AG09319 (cell line): ENCODE data around the gene HPS1.

Experiments
- DNase-seq: peaks from one replicate; pipeline ENCODE4 v3.0.0-alpha.2; 2010; ENCODE audit warnings: low read depth; ENCODE audit errors: extremely low read depth
- CTCF ChIP-seq: IDR thresholded peaks from 2 replicates; pipeline ENCODE4 v1.5.1; 2011; ENCODE audit warnings: low read depth, mild to moderate bottlenecking, inconsistent platforms, low read length, moderate library complexity

Gene HPS1

DNA sequence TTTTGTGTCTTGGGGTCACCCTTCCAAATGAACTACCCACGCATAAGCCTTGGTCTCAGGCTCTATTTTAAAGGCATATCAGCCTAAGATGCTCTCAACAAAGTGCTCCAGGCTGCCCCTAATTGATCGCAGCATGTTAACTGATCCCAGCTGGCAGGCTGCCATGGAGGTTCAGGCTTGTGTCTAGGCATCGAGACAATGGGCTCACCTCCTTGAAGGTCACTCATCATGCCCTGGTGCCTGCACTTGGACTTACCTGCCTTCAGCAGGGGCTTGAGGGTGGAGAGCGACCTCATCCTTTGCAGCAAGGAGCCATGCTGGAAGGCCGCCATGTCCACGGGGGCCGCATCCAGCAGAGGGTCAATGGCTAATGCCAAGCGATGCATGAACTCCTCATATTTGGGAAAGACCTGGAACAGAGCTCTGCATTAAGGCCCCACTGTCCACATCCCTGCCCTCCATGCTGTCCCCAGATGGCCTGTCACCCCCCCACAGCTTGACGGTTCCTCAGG is 49.6 kb downstream of the HPS1 start:
- no peak for TF ChIP-seq CTCF
- no peak for DNase-seq

- DNase-seq: no peak
- TF ChIP-seq CTCF: no peak
Measured at GRCh38 chr10:98396096-98397063, 50.4 kb downstream of the HPS1 start.

GRCh38 chr10:98394851-98395440 is 51.8 kb downstream of the HPS1 start:
- no peak for TF ChIP-seq CTCF
- no peak for DNase-seq

GRCh38 chr10:98391578-98391991 is 55.1 kb downstream of the HPS1 start:
- DNase-seq: no peak
- TF ChIP-seq CTCF: no peak

DNA sequence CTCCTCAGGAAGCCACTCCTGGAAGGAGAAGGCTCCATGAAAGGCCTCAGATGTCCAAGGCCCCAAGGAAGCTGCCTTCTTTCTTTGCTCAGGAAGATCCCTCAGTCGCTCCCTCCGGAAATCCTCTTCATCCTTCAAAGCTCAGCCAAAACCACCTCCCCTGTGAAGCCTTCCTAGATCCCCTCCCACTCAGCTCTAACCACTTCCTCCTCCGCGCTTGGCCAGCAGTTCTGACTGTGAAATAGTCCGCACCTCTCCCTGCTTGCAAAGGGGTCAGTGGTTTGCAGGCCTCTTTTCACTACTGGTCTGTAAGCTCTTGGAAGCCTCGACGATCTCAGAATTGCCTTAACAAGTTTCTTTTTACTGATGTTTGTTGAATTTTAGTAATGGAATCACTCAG is 55.7 kb downstream of the HPS1 start:
- DNase-seq: no peak
- no peak for TF ChIP-seq CTCF

DNA sequence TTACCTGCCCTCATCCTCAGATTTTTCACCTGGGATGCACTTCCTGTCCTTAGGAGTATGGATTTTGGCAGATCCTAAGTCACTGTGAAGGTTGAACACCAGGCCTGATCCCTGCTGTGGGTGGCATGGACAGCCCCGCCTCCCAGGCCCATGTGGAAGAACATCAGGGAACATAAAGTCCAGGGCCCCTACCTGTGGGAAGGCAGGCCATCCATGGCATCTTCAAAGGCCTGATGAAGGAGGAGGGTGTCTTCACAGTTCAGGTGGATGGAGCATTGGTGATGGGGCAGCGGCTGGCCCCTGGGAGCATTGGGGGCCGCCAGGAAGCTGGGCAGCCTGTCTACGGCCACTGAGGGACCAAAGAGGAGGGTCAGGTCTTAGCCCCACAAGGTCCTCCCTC is 56.3 kb downstream of the HPS1 start:
- DNase-seq: no peak
- TF ChIP-seq CTCF: no peak

GRCh38 chr10:98389398-98389797 is 57.3 kb downstream of the HPS1 start:
- no peak for TF ChIP-seq CTCF
- DNase-seq: no peak
